ENCODE measurements around the gene ZSWIM1.
A peak's percentile ranks its signal among the peaks of the same experiment; 100 is the strongest.

The ZSWIM1 gene

DNA sequence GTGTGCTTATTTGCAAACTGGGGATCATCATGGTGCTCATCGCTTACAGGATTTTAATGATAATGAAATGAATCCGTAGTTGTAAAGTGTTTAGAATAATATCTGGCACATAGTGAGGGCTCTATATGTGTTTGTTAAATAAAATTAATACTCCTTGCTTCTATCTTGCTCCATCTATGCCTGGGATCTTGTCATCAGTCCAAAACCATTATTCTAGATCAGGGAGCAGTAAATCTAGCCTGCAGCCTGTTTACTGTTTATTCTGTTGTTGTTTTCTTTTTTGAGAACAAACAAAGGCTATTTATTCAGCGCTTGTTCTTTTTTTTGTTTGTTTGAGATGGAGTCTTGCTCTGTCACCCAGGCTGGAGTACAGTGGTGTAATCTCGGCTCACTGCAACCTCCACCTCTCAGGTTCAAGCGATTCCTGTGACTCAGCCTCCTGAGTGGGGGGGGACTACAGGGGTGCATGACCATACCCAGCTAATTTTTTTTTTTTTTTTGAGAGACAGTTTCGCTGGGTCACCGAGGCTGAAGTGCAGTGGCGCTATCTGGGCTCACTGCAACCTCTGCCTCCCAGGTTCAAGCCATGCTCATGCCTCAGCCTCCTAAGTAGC, 32.0 kb upstream of the ZSWIM1 start:
- Mint-ChIP-seq H3K4me3 (no peak overlapping the region), H3K4me1 (peaks cover 12% of the 10 kb centered on the region), H3K36me3 (peaks cover 6% of the 10 kb centered on the region), H3K9me3 (no peaks in the 10 kb centered on the region), H3K27ac (no peak overlapping the region), H3K27me3 (no peaks in the 10 kb centered on the region)

- Mint-ChIP-seq H3K36me3 (peaks cover 5% of the 10 kb centered on the region), H3K4me3 (no peak overlapping the region), H3K27me3 (no peaks in the 10 kb centered on the region), H3K27ac (no peak overlapping the region), H3K9me3 (no peaks in the 10 kb centered on the region), H3K4me1 (peaks cover 21% of the 10 kb centered on the region)
Observed at GRCh38 chr20:45850238-45850637, 30.8 kb upstream of the ZSWIM1 start.

DNA sequence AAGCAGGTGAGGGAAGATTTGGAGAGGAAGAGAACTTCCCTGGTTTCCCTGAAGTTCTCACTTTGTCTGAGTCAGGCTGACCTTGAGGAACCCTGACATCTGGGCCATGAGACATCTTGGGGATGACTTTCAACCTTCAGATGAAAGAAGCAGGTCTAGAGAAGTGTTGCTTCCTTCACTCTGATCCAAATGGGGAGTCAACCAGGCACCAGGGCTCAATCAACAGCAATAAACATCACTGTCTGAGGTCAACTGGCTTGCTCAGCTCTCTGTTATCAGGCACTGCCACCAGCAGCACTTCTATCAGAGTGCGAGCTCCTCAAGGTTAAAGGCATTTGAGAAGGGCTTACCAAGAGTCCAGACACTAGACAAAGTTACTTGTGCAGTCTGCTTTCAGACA, 30.1 kb upstream of the ZSWIM1 start:
- no peak overlapping the region for H3K27ac Mint-ChIP-seq
- H3K27me3 Mint-ChIP-seq, result no peaks in the 10 kb centered on the region
- no peak overlapping the region for H3K4me3 Mint-ChIP-seq
- H3K4me1 Mint-ChIP-seq, result peaks cover 27% of the 10 kb centered on the region
- H3K9me3 Mint-ChIP-seq, result no peaks in the 10 kb centered on the region
- H3K36me3 Mint-ChIP-seq, result peaks cover 5% of the 10 kb centered on the region

GRCh38 chr20:45851501-45851900, 29.5 kb upstream of the ZSWIM1 start:
- Mint-ChIP-seq H3K4me1 (peaks cover 32% of the 10 kb centered on the region), H3K4me3 (no peak overlapping the region), H3K36me3 (peaks cover 5% of the 10 kb centered on the region), H3K9me3 (no peaks in the 10 kb centered on the region), H3K27me3 (no peaks in the 10 kb centered on the region), H3K27ac (no peak overlapping the region)

DNA sequence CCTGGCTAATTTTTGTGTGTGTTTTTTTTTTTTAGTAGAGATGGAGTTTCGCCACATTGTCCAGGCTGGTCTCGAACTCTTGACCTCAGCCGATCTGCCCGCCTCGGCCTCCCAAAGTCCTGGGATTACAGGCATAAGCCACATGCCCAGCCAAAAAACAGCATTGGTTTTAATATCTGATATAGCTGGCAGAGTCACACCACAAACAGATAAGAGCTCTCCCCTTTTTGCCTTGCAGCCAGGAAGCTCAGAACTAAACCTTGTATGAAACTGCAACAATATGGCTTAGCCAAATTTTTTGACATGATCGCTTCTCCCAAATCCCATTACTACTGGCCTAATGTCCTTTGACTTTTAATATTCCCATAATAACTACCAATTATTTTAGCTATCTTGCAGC, 28.7 kb upstream of the ZSWIM1 start:
- H3K9me3 Mint-ChIP-seq, result no peaks in the 10 kb centered on the region
- no peak overlapping the region for H3K4me3 Mint-ChIP-seq
- H3K27me3 Mint-ChIP-seq, result no peaks in the 10 kb centered on the region
- no peak overlapping the region for H3K27ac Mint-ChIP-seq
- peaks cover 36% of the 10 kb centered on the region for H3K4me1 Mint-ChIP-seq
- H3K36me3 Mint-ChIP-seq, result peaks cover 5% of the 10 kb centered on the region

DNA sequence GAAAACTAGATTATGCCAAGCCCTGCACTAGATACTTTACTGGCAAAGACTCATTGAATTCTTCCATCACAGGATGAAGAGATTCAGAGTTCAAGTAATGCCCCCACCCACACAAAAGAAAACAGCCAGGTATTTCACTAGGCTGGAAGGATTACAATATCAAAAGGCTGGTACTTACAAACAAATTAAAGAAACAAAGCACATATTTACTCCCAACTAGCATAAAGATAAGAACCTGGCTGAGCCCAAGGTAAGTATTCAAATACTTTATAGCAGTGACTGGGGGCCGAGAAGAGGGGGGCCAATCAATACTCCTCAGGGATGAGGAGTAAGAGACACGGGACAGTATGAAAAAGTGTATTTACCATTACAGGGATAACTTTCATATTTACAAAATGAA, 27.5 kb upstream of the ZSWIM1 start:
- H3K27ac Mint-ChIP-seq, result no peak overlapping the region
- peaks cover 5% of the 10 kb centered on the region for H3K36me3 Mint-ChIP-seq
- H3K9me3 Mint-ChIP-seq, result no peaks in the 10 kb centered on the region
- peaks cover 41% of the 10 kb centered on the region for H3K4me1 Mint-ChIP-seq
- no peak overlapping the region for H3K4me3 Mint-ChIP-seq
- no peaks in the 10 kb centered on the region for H3K27me3 Mint-ChIP-seq

DNA sequence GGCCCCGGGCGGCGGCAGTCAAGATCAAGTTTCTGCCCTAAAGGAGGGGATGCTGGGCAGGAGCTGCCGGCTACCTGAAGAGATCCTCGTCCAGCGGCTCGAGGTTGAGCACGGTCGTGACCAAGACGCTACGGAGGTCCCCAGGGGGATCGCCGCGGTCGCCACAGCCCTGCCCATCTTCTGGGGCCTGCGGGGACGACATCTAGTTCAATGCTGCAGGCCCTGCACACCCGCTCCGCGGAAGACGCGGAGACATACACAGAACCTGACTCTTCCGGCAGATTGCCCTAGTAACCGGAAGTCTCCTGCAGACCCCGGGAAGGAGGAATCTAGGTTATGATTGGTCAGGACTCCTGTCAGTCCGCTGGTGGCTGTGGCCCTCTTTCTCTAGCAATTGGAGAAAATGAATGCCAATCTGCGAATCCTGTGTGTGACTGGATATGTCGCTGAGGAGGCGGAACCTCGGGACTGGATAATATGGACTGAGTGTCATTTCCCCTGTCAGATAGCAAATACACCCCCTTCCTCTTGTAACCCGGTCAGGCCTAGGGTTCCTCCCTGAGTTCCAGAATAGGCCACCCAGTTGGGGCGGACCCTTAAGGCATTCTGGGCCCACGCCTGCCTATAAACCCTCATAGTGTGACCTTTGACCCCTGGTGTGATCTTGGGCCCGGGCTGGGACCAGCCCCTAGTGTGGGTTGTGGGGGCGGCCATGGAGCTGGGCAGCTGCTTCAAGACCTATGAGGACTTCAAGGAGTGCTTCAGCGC, 23.7 kb upstream of the ZSWIM1 start, which contains the start of the genes ACOT8 and ZSWIM3:
Gene ACOT8, minus strand, starts transcription at position 279 of the 768 bp plus-strand sequence. Its CDS starts 77 bp downstream, at position 202.
Gene ZSWIM3, plus strand, starts transcription at position 501 of the 768 bp plus-strand sequence. Its CDS starts 212 bp downstream, at position 713.
- H3K27ac Mint-ChIP-seq, result peak within 1 kb of the TSS; percentile 93
- no peaks in the 10 kb centered on the region for H3K27me3 Mint-ChIP-seq
- peak within 1 kb of the TSS; percentile 93 for H3K4me3 Mint-ChIP-seq
- no peaks in the 10 kb centered on the region for H3K9me3 Mint-ChIP-seq
- H3K36me3 Mint-ChIP-seq, result peaks cover 4% of the 10 kb centered on the region
- H3K4me1 Mint-ChIP-seq, result peaks cover 52% of the 10 kb centered on the region

DNA sequence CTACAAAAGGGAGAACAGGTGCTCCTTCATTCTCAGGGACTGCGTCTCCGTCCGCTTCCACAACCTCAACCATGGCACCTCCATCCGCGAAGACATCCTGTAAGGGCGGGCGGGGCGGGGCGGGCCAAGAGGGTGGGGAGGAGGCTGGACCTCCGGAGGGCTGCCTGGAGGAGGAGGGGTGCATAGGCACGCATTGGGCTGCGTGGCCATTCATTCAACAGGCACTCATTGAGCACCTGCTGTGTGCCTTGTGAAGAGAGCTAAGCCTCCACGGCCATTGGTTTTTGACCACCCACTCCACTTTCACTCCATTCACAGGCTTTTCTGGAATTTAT, 23.2 kb upstream of the ZSWIM1 start:
- H3K9me3 Mint-ChIP-seq, result no peaks in the 10 kb centered on the region
- H3K4me1 Mint-ChIP-seq, result peaks cover 52% of the 10 kb centered on the region
- peak overlapping the region; percentile 93 for H3K4me3 Mint-ChIP-seq
- peak overlapping the region; percentile 93 for H3K27ac Mint-ChIP-seq
- no peaks in the 10 kb centered on the region for H3K27me3 Mint-ChIP-seq
- H3K36me3 Mint-ChIP-seq, result peaks cover 2% of the 10 kb centered on the region

GRCh38 chr20:45859916-45860315, 21.1 kb upstream of the ZSWIM1 start:
- H3K9me3 Mint-ChIP-seq, result no peaks in the 10 kb centered on the region
- H3K27ac Mint-ChIP-seq, result no peak overlapping the region
- H3K4me1 Mint-ChIP-seq, result peaks cover 41% of the 10 kb centered on the region
- H3K27me3 Mint-ChIP-seq, result no peaks in the 10 kb centered on the region
- no peak overlapping the region for H3K4me3 Mint-ChIP-seq
- H3K36me3 Mint-ChIP-seq, result peaks cover 2% of the 10 kb centered on the region

- no peak overlapping the region for H3K27ac Mint-ChIP-seq
- H3K9me3 Mint-ChIP-seq, result no peaks in the 10 kb centered on the region
- no peaks in the 10 kb centered on the region for H3K27me3 Mint-ChIP-seq
- H3K4me1 Mint-ChIP-seq, result peaks cover 35% of the 10 kb centered on the region
- peaks cover 2% of the 10 kb centered on the region for H3K36me3 Mint-ChIP-seq
- no peak overlapping the region for H3K4me3 Mint-ChIP-seq
Observed at GRCh38 chr20:45860560-45861220, 20.3 kb upstream of the ZSWIM1 start.

DNA sequence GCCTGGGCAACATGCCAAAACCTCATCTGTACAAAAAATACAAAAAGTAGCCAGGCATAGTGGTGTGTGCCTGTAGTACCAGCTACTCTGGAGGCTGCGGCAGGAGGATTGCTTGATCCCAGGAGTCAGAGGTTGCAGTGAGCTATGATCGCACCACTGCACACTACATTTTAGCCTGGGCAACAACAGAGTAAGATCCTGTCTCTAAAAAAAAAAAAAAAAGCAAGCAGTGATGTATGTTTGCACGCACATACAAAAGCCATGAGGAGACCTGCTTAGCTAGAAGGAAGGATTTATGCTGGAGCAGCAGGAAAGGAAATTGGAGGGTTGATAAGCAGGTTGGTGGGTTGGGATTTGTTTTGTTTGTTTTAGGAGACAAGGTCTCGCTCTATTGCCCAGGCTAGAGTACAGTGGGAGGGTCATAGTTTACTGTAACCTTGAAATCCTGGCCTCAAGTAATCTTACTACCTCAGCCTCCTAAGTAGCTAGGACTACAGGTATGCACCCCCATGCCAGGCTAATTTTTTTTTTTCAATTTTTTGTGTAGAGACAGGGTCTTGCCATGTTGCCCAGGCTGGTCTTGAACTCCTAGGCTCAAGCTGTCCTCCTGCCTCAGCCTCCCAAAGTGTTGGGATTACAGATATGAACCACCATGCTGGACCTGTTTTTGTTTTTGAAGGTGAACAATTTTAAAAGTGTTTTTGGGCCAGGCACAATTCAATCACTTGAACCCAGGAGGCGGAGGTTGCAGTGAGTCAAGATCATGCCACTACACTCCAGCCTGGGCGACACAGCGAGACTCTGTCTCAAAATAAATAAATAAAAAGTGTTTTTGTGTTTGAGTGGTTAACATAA, 19.6 kb upstream of the ZSWIM1 start:
- H3K4me1 Mint-ChIP-seq, result peaks cover 27% of the 10 kb centered on the region
- H3K27me3 Mint-ChIP-seq, result no peaks in the 10 kb centered on the region
- H3K27ac Mint-ChIP-seq, result peak overlapping the region; percentile 7
- H3K36me3 Mint-ChIP-seq, result peaks cover 2% of the 10 kb centered on the region
- H3K4me3 Mint-ChIP-seq, result no peak overlapping the region
- H3K9me3 Mint-ChIP-seq, result no peaks in the 10 kb centered on the region

- no peak overlapping the region for H3K27ac Mint-ChIP-seq
- peaks cover 2% of the 10 kb centered on the region for H3K36me3 Mint-ChIP-seq
- H3K4me3 Mint-ChIP-seq, result no peak overlapping the region
- H3K9me3 Mint-ChIP-seq, result no peaks in the 10 kb centered on the region
- no peaks in the 10 kb centered on the region for H3K27me3 Mint-ChIP-seq
- H3K4me1 Mint-ChIP-seq, result peaks cover 15% of the 10 kb centered on the region
Observed at GRCh38 chr20:45863543-45864470, 17.2 kb upstream of the ZSWIM1 start.

GRCh38 chr20:45866454-45866853, 14.6 kb upstream of the ZSWIM1 start:
- Mint-ChIP-seq H3K9me3 (no peaks in the 10 kb centered on the region), H3K4me3 (no peak overlapping the region), H3K36me3 (no peaks in the 10 kb centered on the region)

GRCh38 chr20:45867136-45867818, 13.8 kb upstream of the ZSWIM1 start:
- H3K36me3 Mint-ChIP-seq, result peaks cover under 1% of the 10 kb centered on the region
- H3K9me3 Mint-ChIP-seq, result no peaks in the 10 kb centered on the region
- H3K4me3 Mint-ChIP-seq, result no peak overlapping the region
- H3K4me1 Mint-ChIP-seq, result peaks cover 3% of the 10 kb centered on the region
- no peak overlapping the region for H3K27ac Mint-ChIP-seq
- H3K27me3 Mint-ChIP-seq, result no peaks in the 10 kb centered on the region

More at GRCh38 chr20:45866454-45866853, 14.6 kb upstream of the ZSWIM1 start:
- Mint-ChIP-seq H3K27me3 (no peaks in the 10 kb centered on the region), H3K4me1 (peaks cover 3% of the 10 kb centered on the region), H3K27ac (no peak overlapping the region)
